ENCODE results near the gene CHERP. TPM values are rescaled to one million over a fixed set of nuclear protein-coding genes. Genes with fewer than 3 reads are reported as not detected.
A peak's percentile ranks its signal among the peaks of the same experiment; 100 is the strongest.

The CHERP gene
- total RNA-seq, 2 experiments from 2014 or later = 15.6 to 87.2 TPM

- DNase-seq (ENCODE audit: low spot score) = peak; percentile 22
- CTCF ChIA-PET (ENCODE audit: unreplicated experiment) = no interaction called here
- H3K27ac ChIP-seq (ENCODE audit: low read depth, low read length, poor library complexity, severe bottlenecking) = peak overlapping the region; percentile 26
- H2AFZ ChIP-seq (ENCODE audit: low read length) = no peak overlapping the region
- H3K9me3 ChIP-seq (ENCODE audit: low read length) = no peaks in the 10 kb centered on the region
- POLR2A ChIA-PET = interaction anchor here (0.6 to 1.3 kb wide), 3 partner anchors 13 to 20 kb away, joined by 3 read pairs; no protein-coding TSS in a partner anchor
- H3K36me3 ChIP-seq (ENCODE audit: insufficient read depth, low read length) = peaks cover 62% of the 10 kb centered on the region
- intact Hi-C loops (cut with micrococcal nuclease; ENCODE audit: unreplicated experiment) = no loop called here
- no TSS peak for BruUV-seq (replicated peaks)
- H3K4me1 ChIP-seq (ENCODE audit: insufficient read depth, low read length, poor library complexity, severe bottlenecking) = peaks cover 26% of the 10 kb centered on the region
- no peaks in the 10 kb centered on the region for H3K9me2 ChIP-seq (ENCODE audit: insufficient read depth, low read length)
- no peaks in the 10 kb centered on the region for H4K20me1 ChIP-seq (ENCODE audit: insufficient read depth, low read length)
- H3K4me3 ChIP-seq (ENCODE audit: low read depth, low read length, poor library complexity, severe bottlenecking) = peak overlapping the region; percentile 83
- H3K79me2 ChIP-seq (ENCODE audit: insufficient read depth, low read depth, low read length) = peaks cover 38% of the 10 kb centered on the region
- no peak for TF ChIP-seq CTCF (conservative IDR thresholded peaks at IDR 0.05; ENCODE audit: low read length)
- TF ChIP-seq EZH2phosphoT487 (IDR thresholded peaks at IDR 0.05; ENCODE audit: borderline replicate concordance, low read depth, low read length) = no peak
- H3K4me2 ChIP-seq (ENCODE audit: low read length) = peak overlapping the region; percentile 94
These were observed 29.0 kb upstream of the CHERP start for GRCh38 chr19:16571283-16571682.

GRCh38 chr19:16569609-16570320 is 27.5 kb upstream of the CHERP start:
- Histone ChIP-seq H3K4me1 (ENCODE audit: insufficient read depth, low read length, poor library complexity, severe bottlenecking) (peaks cover 26% of the 10 kb centered on the region), H2AFZ (ENCODE audit: low read length) (no peak overlapping the region), H3K9me3 (ENCODE audit: low read length) (no peaks in the 10 kb centered on the region), H4K20me1 (ENCODE audit: insufficient read depth, low read length) (no peaks in the 10 kb centered on the region), H3K9me2 (ENCODE audit: insufficient read depth, low read length) (no peaks in the 10 kb centered on the region), H3K4me2 (ENCODE audit: low read length) (no peak overlapping the region), H3K27ac (ENCODE audit: low read depth, low read length, poor library complexity, severe bottlenecking) (no peak overlapping the region), H3K36me3 (ENCODE audit: insufficient read depth, low read length) (peaks cover 62% of the 10 kb centered on the region), H3K79me2 (ENCODE audit: insufficient read depth, low read depth, low read length) (peaks cover 38% of the 10 kb centered on the region), H3K4me3 (ENCODE audit: low read depth, low read length, poor library complexity, severe bottlenecking) (no peak overlapping the region)
- CTCF ChIA-PET (ENCODE audit: unreplicated experiment) = no interaction called here
- TF ChIP-seq EZH2phosphoT487 (IDR thresholded peaks at IDR 0.05; ENCODE audit: borderline replicate concordance, low read depth, low read length) (no peak), CTCF (conservative IDR thresholded peaks at IDR 0.05; ENCODE audit: low read length) (no peak)
- BruUV-seq (replicated peaks) = no TSS peak
- POLR2A ChIA-PET = no interaction called here
- intact Hi-C loops (cut with micrococcal nuclease; ENCODE audit: unreplicated experiment) = no loop called here
- DNase-seq (ENCODE audit: low spot score) = no peak

GRCh38 chr19:16566702-16567101 is 24.5 kb upstream of the CHERP start:
- Histone ChIP-seq H3K79me2 (ENCODE audit: insufficient read depth, low read depth, low read length) (peaks cover 15% of the 10 kb centered on the region; the same call in 1 of the 2 replicates), H3K36me3 (ENCODE audit: insufficient read depth, low read length) (peaks cover 77% of the 10 kb centered on the region), H3K4me3 (ENCODE audit: low read depth, low read length, poor library complexity, severe bottlenecking) (no peak overlapping the region), H4K20me1 (ENCODE audit: insufficient read depth, low read length) (no peaks in the 10 kb centered on the region), H3K27ac (ENCODE audit: low read depth, low read length, poor library complexity, severe bottlenecking) (no peak overlapping the region), H3K9me2 (ENCODE audit: insufficient read depth, low read length) (no peaks in the 10 kb centered on the region), H3K4me2 (ENCODE audit: low read length) (no peak overlapping the region), H2AFZ (ENCODE audit: low read length) (no peak overlapping the region), H3K4me1 (ENCODE audit: insufficient read depth, low read length, poor library complexity, severe bottlenecking) (peaks cover 9% of the 10 kb centered on the region), H3K9me3 (ENCODE audit: low read length) (no peaks in the 10 kb centered on the region)
- BruUV-seq (replicated peaks) = no TSS peak
- intact Hi-C loops (cut with micrococcal nuclease; ENCODE audit: unreplicated experiment) = no loop called here
- POLR2A ChIA-PET = no interaction called here
- TF ChIP-seq CTCF (conservative IDR thresholded peaks at IDR 0.05; ENCODE audit: low read length) (no peak), EZH2phosphoT487 (IDR thresholded peaks at IDR 0.05; ENCODE audit: borderline replicate concordance, low read depth, low read length) (no peak)
- CTCF ChIA-PET (ENCODE audit: unreplicated experiment) = no interaction called here
- no peak for DNase-seq (ENCODE audit: low spot score)
